Measurements from ENCODE around the gene PDZK1IP1.
"Not testable (repeated sequence)": the region's sequence is repeated elsewhere in the genome, so short reads cannot be mapped to it uniquely, and the experiment has no call there.

PDZK1IP1 gene

GRCh38 chr1:47196622-47197021, 6.8 kb upstream of the PDZK1IP1 start:
- no peak for DNase-seq (ENCODE audit: low spot score)

- DNase-seq (ENCODE audit: low spot score), result not testable (repeated sequence)
Measured at GRCh38 chr1:47195981-47196380, 6.1 kb upstream of the PDZK1IP1 start.

GRCh38 chr1:47194311-47194710, 4.5 kb upstream of the PDZK1IP1 start:
- no peak for DNase-seq (ENCODE audit: low spot score)

GRCh38 chr1:47193496-47193895, 3.7 kb upstream of the PDZK1IP1 start:
- not testable (repeated sequence) for DNase-seq (ENCODE audit: low spot score)

- DNase-seq (ENCODE audit: low spot score), result peak; percentile 75
Measured at GRCh38 chr1:47192458-47193384, 2.9 kb upstream of the PDZK1IP1 start.

GRCh38 chr1:47191940-47192457, 2.2 kb upstream of the PDZK1IP1 start:
- DNase-seq (ENCODE audit: low spot score), result no peak

- no peak for DNase-seq (ENCODE audit: low spot score)
Measured at GRCh38 chr1:47190857-47191256, 1.0 kb upstream of the PDZK1IP1 start.

GRCh38 chr1:47190509-47190855, 646 bp upstream of the PDZK1IP1 start:
- DNase-seq (ENCODE audit: low spot score), result no peak

- DNase-seq (ENCODE audit: low spot score), result no peak
Measured at GRCh38 chr1:47188791-47189785, 748 bp downstream of the PDZK1IP1 start.

- DNase-seq (ENCODE audit: low spot score), result no peak
Measured at GRCh38 chr1:47187926-47188250, 1.9 kb downstream of the PDZK1IP1 start.

GRCh38 chr1:47187231-47187925, 2.5 kb downstream of the PDZK1IP1 start:
- no peak for DNase-seq (ENCODE audit: low spot score)

GRCh38 chr1:47186267-47187185, 3.3 kb downstream of the PDZK1IP1 start:
- no peak for DNase-seq (ENCODE audit: low spot score)

- DNase-seq (ENCODE audit: low spot score), result no peak
Measured at GRCh38 chr1:47184822-47185677, 4.8 kb downstream of the PDZK1IP1 start.

GRCh38 chr1:47184090-47184821, 5.6 kb downstream of the PDZK1IP1 start:
- no peak for DNase-seq (ENCODE audit: low spot score)

- no peak for DNase-seq (ENCODE audit: low spot score)
Measured at GRCh38 chr1:47183308-47184089, 6.3 kb downstream of the PDZK1IP1 start.

- DNase-seq (ENCODE audit: low spot score), result no peak
Measured at GRCh38 chr1:47182676-47183235, 7.1 kb downstream of the PDZK1IP1 start.

GRCh38 chr1:47181955-47182675, 7.7 kb downstream of the PDZK1IP1 start:
- DNase-seq (ENCODE audit: low spot score), result no peak

Data from hepatic stellate cell (primary cell).